Endothelial cell (in vitro differentiated cells): Measurements from ENCODE around the gene C1orf21. TPM values are rescaled to one million over a fixed set of nuclear protein-coding genes. Genes with fewer than 3 reads are reported as not detected.

Source experiments
- DNase-seq: peaks from one replicate; pipeline ENCODE4 v3.0.0; 2021; ENCODE audit warnings: low spot score
- H3K27ac Mint-ChIP-seq: one replicate; pipeline ENCODE4 v1.8.0; 2021; ENCODE audit warnings: mixed read lengths, inconsistent platforms; ENCODE audit not compliant: unreplicated experiment
- H3K27me3 Mint-ChIP-seq: one replicate; pipeline ENCODE4 v1.8.0; 2021; ENCODE audit warnings: mild to moderate bottlenecking, moderate library complexity, mixed read lengths, inconsistent platforms; ENCODE audit not compliant: unreplicated experiment
- H3K36me3 Mint-ChIP-seq: one replicate; pipeline ENCODE4 v1.8.0; 2021; ENCODE audit warnings: mild to moderate bottlenecking, low read depth, mixed read lengths, inconsistent platforms; ENCODE audit not compliant: unreplicated experiment
- H3K4me1 Mint-ChIP-seq: one replicate; pipeline ENCODE4 v1.8.0; 2021; ENCODE audit warnings: mild to moderate bottlenecking, mixed read lengths, inconsistent platforms; ENCODE audit not compliant: unreplicated experiment
- H3K4me3 Mint-ChIP-seq: one replicate; pipeline ENCODE4 v1.8.0; 2021; ENCODE audit warnings: mild to moderate bottlenecking, mixed read lengths, inconsistent platforms; ENCODE audit not compliant: unreplicated experiment
- H3K9me3 Mint-ChIP-seq: one replicate; pipeline ENCODE4 v1.8.0; 2021; ENCODE audit warnings: mixed read lengths, inconsistent platforms; ENCODE audit not compliant: unreplicated experiment
- CTCF ChIP-seq: fragments of 200-600 bp; sonication (generic); IDR thresholded peaks from one replicate; pipeline ENCODE4 v1.5.0; 2021; ENCODE audit warnings: antibody characterized with exemption; ENCODE audit not compliant: unreplicated experiment
- total RNA-seq: library from RNA; stranded (reverse); fragmentation: NEBNext Ultra II Directional; extraction: Animal tissue kit (Norgen Biotek cat#: 25700); gene quantifications from one replicate; pipeline ENCODE4 v1.2.1, GENCODE V29; 2021; ENCODE audit not compliant: unreplicated experiment

C1orf21 gene
- total RNA-seq, 1 donor from 2014 or later: 7.5 TPM

- Mint-ChIP-seq H3K9me3 (no peaks in the 10 kb centered on the region), H3K27me3 (peaks cover 1% of the 10 kb centered on the region), H3K27ac (no peak overlapping the region), H3K4me1 (peaks cover 23% of the 10 kb centered on the region), H3K4me3 (no peak overlapping the region), H3K36me3 (no peaks in the 10 kb centered on the region)
- TF ChIP-seq CTCF: no peak
- DNase-seq: no peak
Observed at GRCh38 chr1:184483101-184483683, 96.4 kb downstream of the C1orf21 start.

GRCh38 chr1:184485751-184486723 is 99.2 kb downstream of the C1orf21 start:
- peaks cover 1% of the 10 kb centered on the region for H3K27me3 Mint-ChIP-seq
- no peak overlapping the region for H3K4me3 Mint-ChIP-seq
- H3K9me3 Mint-ChIP-seq: no peaks in the 10 kb centered on the region
- H3K27ac Mint-ChIP-seq: no peak overlapping the region
- TF ChIP-seq CTCF: no peak
- peaks cover 11% of the 10 kb centered on the region for H3K4me1 Mint-ChIP-seq
- no peaks in the 10 kb centered on the region for H3K36me3 Mint-ChIP-seq
- no peak for DNase-seq

GRCh38 chr1:184486761-184487445 is 100.1 kb downstream of the C1orf21 start:
- H3K36me3 Mint-ChIP-seq: no peaks in the 10 kb centered on the region
- H3K27ac Mint-ChIP-seq: no peak overlapping the region
- H3K9me3 Mint-ChIP-seq: no peaks in the 10 kb centered on the region
- peaks cover 4% of the 10 kb centered on the region for H3K4me1 Mint-ChIP-seq
- TF ChIP-seq CTCF: no peak
- no peak for DNase-seq
- peaks cover 1% of the 10 kb centered on the region for H3K27me3 Mint-ChIP-seq
- H3K4me3 Mint-ChIP-seq: no peak overlapping the region

GRCh38 chr1:184487531-184488193 is 100.8 kb downstream of the C1orf21 start:
- no peak for DNase-seq
- Mint-ChIP-seq H3K27ac (no peak overlapping the region), H3K36me3 (no peaks in the 10 kb centered on the region), H3K4me3 (no peak overlapping the region), H3K4me1 (peaks cover 4% of the 10 kb centered on the region), H3K27me3 (peaks cover 1% of the 10 kb centered on the region), H3K9me3 (no peaks in the 10 kb centered on the region)
- no peak for TF ChIP-seq CTCF
